Measurements from ENCODE around the gene BMS1.

- no peak for TF ChIP-seq SP1 (IDR thresholded peaks at IDR 0.05)
- no peak for TF ChIP-seq SUZ12 (IDR thresholded peaks at IDR 0.05)
- no peak for TF ChIP-seq BHLHE40 (IDR thresholded peaks at IDR 0.05; ENCODE audit: borderline replicate concordance)
- TF ChIP-seq FOXA1 (IDR thresholded peaks at IDR 0.05): no peak
- no peak for TF ChIP-seq TARDBP (IDR thresholded peaks at IDR 0.05)
- TF ChIP-seq HDGF (IDR thresholded peaks at IDR 0.05; ENCODE audit: borderline replicate concordance): no peak
- no peak for TF ChIP-seq PKNOX1 (IDR thresholded peaks at IDR 0.05)
These were observed 29.4 kb downstream of the BMS1 start for GRCh38 chr10:42812028-42812427.

Data from HEK293T (cell line).